GM12878 (cell line): ENCODE data around the gene PAPLN. TPM values are rescaled to one million over a fixed set of nuclear protein-coding genes. Genes with fewer than 3 reads are reported as not detected.

Experiments
- ATAC-seq: fragments of 200-7000 bp; cut with Tn5 transposase; 3 replicates; pipeline ENCODE4 v1.9.1; 2020; ENCODE audit warnings: mild to moderate bottlenecking, moderate library complexity
- BruUV-seq: library from RNA; stranded (reverse); fragments of 400-500 nt; replicated peaks from 2 replicates; lab custom pipeline; 2021; lab: Mats Ljungman, UMichigan
- CTCF ChIA-PET: fragments of 300-600 bp; sonication (Branson Sonifier 250); formaldehyde crosslinking; extraction: SDS; loops from one replicate; lab custom pipeline; 2021; ENCODE audit warnings: inconsistent platforms; lab: Yijun Ruan, JAX
- POLR2A ChIA-PET: fragments of 350-600 bp; formaldehyde crosslinking; extraction: SDS; loops from one replicate; lab custom pipeline; 2021; ENCODE audit warnings: inconsistent platforms; lab: Charles Lee
- RAD21 ChIA-PET: fragments of 300-600 bp; sonication (Branson Sonifier 250); formaldehyde crosslinking; loops from one replicate; lab custom pipeline; 2023; ENCODE audit warnings: antibody characterized with exemption; ENCODE audit not compliant: unreplicated experiment; lab: Charles Lee
- SMC1A ChIA-PET: fragments of 300-600 bp; sonication (Branson Sonifier 250); formaldehyde crosslinking; loops from one replicate; lab custom pipeline; 2023; ENCODE audit not compliant: unreplicated experiment, uncharacterized antibody; lab: Charles Lee
- DNase-seq: peaks from one replicate; pipeline ENCODE4 v3.0.0-alpha.2; 2011; ENCODE audit warnings: low read depth, low spot score
- FAIRE-seq: peaks from 3 replicates; lab custom pipeline; 2011; peaks lifted over from hg19 to GRCh38; lab: Jason Lieb, UNC
- H2AFZ ChIP-seq: 2 replicates; pipeline ENCODE4 v1.6.0; 2011; ENCODE audit warnings: low read depth, low read length, control low read depth; ENCODE audit not compliant: control insufficient read depth
- H3K27ac ChIP-seq: 2 replicates; pipeline ENCODE4 v1.5.1; 2011; ENCODE audit warnings: control low read depth; ENCODE audit not compliant: control insufficient read depth, insufficient read depth
- H3K27me3 ChIP-seq, 2 experiments: replicated peaks in 1 of 2; 2 replicates each; pipeline versions ENCODE4 v1.6.0 to v1.6.1; 2011; ENCODE audit warnings: low read length in 1 of 2; ENCODE audit not compliant: control insufficient read depth in 2 of 2, insufficient read depth in 2 of 2
- H3K36me3 ChIP-seq, 2 experiments: 2 replicates each; pipeline ENCODE4 v1.5.1; 2011; ENCODE audit warnings: low read length in 1 of 2; ENCODE audit not compliant: control insufficient read depth in 2 of 2, insufficient read depth in 2 of 2
- H3K4me1 ChIP-seq: 2 replicates; pipeline ENCODE4 v1.6.1; 2011; ENCODE audit warnings: mild to moderate bottlenecking, low read length, moderate library complexity, mixed read lengths; ENCODE audit not compliant: control insufficient read depth, insufficient read depth
- H3K4me2 ChIP-seq: 2 replicates; pipeline ENCODE4 v1.6.0; 2011; ENCODE audit warnings: control low read depth; ENCODE audit not compliant: control insufficient read depth, insufficient read depth
- H3K4me3 ChIP-seq: fragments of 200-600 bp; sonication (generic); 2 replicates; pipeline ENCODE4 v1.5.1; 2016
- H3K79me2 ChIP-seq: 2 replicates; pipeline ENCODE4 v1.6.0; 2011; ENCODE audit warnings: low read length; ENCODE audit not compliant: control insufficient read depth, insufficient read depth
- H3K9ac ChIP-seq: 2 replicates; pipeline ENCODE4 v1.8.0; 2011; ENCODE audit warnings: low read length, control low read depth, mixed read lengths; ENCODE audit not compliant: control insufficient read depth, insufficient read depth
- H3K9me3 ChIP-seq: replicated peaks from 3 replicates; pipeline ENCODE4 v1.5.1; 2011; ENCODE audit warnings: mild to moderate bottlenecking, low read length; ENCODE audit not compliant: control insufficient read depth, insufficient read depth
- H4K20me1 ChIP-seq: 2 replicates; pipeline ENCODE4 v1.6.0; 2011; ENCODE audit not compliant: control insufficient read depth, insufficient read depth
- ETV6 ChIP-seq, 2 experiments: fragments of 450-650 bp in 1 of 2; IDR thresholded peaks in 1 of 2; conservative IDR thresholded peaks in 1 of 2; 2 replicates each; pipeline ENCODE4 v1.6.1; 2014; ENCODE audit warnings: antibody characterized with exemption in 1 of 2, borderline replicate concordance in 1 of 2, low read depth in 1 of 2, mild to moderate bottlenecking in 1 of 2, moderate library complexity in 1 of 2
- FOXM1 ChIP-seq: IDR thresholded peaks from 2 replicates; pipeline ENCODE4 v1.6.1; 2012; ENCODE audit warnings: low read depth, mild to moderate bottlenecking, inconsistent platforms, low read length, moderate library complexity
- HCFC1 ChIP-seq: fragments of 150-350 bp; IDR thresholded peaks from 2 replicates; pipeline ENCODE4 v1.6.1; 2014; ENCODE audit warnings: low read length
- KAT2A ChIP-seq: conservative IDR thresholded peaks from 2 replicates; pipeline ENCODE4 v1.6.1; 2011; ENCODE audit warnings: low read depth, low read length; ENCODE audit not compliant: control insufficient read depth
- MEF2B ChIP-seq: fragments of 450-650 bp; IDR thresholded peaks from 2 replicates; pipeline ENCODE4 v1.6.1; 2018; ENCODE audit warnings: mild to moderate bottlenecking, moderate library complexity; ENCODE audit not compliant: partially characterized antibody, poor library complexity, severe bottlenecking
- NFYA ChIP-seq: IDR thresholded peaks from 2 replicates; pipeline ENCODE4 v1.6.1; 2011; ENCODE audit warnings: low read depth, mild to moderate bottlenecking, low read length, improper control_type of control experiment, borderline replicate concordance
- PAX8 ChIP-seq: fragments of 450-650 bp; IDR thresholded peaks from 2 replicates; pipeline ENCODE4 v1.6.1; 2017; ENCODE audit warnings: mild to moderate bottlenecking, moderate library complexity
- RB1 ChIP-seq: fragments of 450-650 bp; formaldehyde crosslinking; IDR thresholded peaks from 2 replicates; pipeline ENCODE4 v1.6.1; 2017; ENCODE audit warnings: mild to moderate bottlenecking, borderline replicate concordance
- SMAD1 ChIP-seq: fragments of 450-650 bp; IDR thresholded peaks from 2 replicates; pipeline ENCODE4 v1.6.1; 2018; ENCODE audit warnings: mild to moderate bottlenecking, low read depth; ENCODE audit not compliant: partially characterized antibody
- SREBF1 ChIP-seq: IDR thresholded peaks from 2 replicates; pipeline ENCODE4 v1.6.1; 2012; ENCODE audit warnings: mild to moderate bottlenecking, low read length
- WGBS: methylation state at CpG from one replicate; pipeline ENCODE4 v1.1.6; 2016; ENCODE audit warnings: low lambda C conversion rate; ENCODE audit not compliant: insufficient replicate concordance, insufficient coverage; ENCODE audit errors: missing lambda C conversion rate; 5-methylcytosine and 5-hydroxymethylcytosine counted together
- in situ Hi-C: fragments of 300-500 bp; cut with MboI; formaldehyde crosslinking; loops from 9 replicates; pipeline ENCODE4 v1.14.3; 2018; ENCODE audit warnings: mixed read lengths
- intact Hi-C: fragments of 100-400 bp; cut with micrococcal nuclease; formaldehyde crosslinking; loops from one replicate; pipeline ENCODE4 v1.14.2; 2022; ENCODE audit not compliant: unreplicated experiment
- polyA plus RNA-seq, 11 experiments: library from polyadenylated mRNA; depleted of rRNA in 4 of 11; unstranded in 6 of 11; stranded (reverse) in 5 of 11; fragments of >200 nt; fragmentation: Nextera tagmentation in 4 of 11; fragmentation: Illumina TruSeq in 1 of 11; extraction: Ambion mirVana in 4 of 11; extraction: Trizol in 1 of 11; gene quantifications; 1 replicate in 1 of 11; 2 replicates in 10 of 11; pipeline versions ENCODE4 v1.2.1 to v1.2.3, GENCODE V29; 2011 to 2016; ENCODE audit warnings: inconsistent platforms in 2 of 11, missing spikeins in 2 of 11, low read depth in 1 of 11
- total RNA-seq, 4 experiments: library from RNA; depleted of rRNA in 3 of 4; stranded (reverse); fragments of >200 nt in 3 of 4; fragmentation: Illumina TruSeq in 1 of 4; extraction: Trizol in 1 of 4; gene quantifications; 2 replicates each; pipeline versions ENCODE4 v1.2.1 to v1.2.3, GENCODE V29; 2013 to 2021
- TF ChIP-seq, protein P1 (sequence below): fragments of 450-650 bp; IDR thresholded peaks from 2 replicates; pipeline ENCODE4 v1.6.1; 2017; ENCODE audit warnings: mild to moderate bottlenecking, moderate library complexity

Gene PAPLN
- total and polyA plus RNA-seq, 10 of the 15 experiments (the other 5 are each of a cell fraction or from before 2014, with no cell fraction given): 1.8 to 19.8 (median 7.4) TPM

DNA sequence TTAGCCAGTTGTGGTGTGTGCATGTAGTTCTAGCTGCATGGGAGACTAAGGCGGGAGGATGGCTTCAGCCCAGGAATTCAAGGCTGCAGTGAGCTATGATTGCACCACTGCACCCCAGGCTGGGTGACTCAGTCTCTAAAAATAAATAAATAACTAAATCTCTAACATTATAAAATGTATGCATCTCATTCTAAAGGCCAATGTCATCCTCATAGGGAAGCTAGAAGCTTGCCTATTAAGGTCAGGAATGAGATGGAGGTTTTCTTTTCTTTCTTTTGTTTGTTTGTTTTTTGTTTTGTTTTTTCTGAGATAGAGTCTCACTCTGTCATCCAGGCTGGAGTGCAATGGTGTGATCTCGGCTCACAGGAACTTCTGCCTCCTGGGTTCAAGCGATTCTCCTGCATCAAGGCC, 48.8 kb upstream of the PAPLN start:
- H3K36me3 ChIP-seq: peaks cover 1 to 9% of the 10 kb centered on the region in 2 experiments; a peak in 3 of 4 replicates

More for the DNA sequence above, 48.8 kb upstream of the PAPLN start:
- 100% methylated on average over 3 of the region's 3 CpGs for WGBS
- ChIA-PET SMC1A (no interaction called here), RAD21 (interaction anchor here (0.5 to 0.6 kb wide), 2 partner anchors 106 to 320 kb away, joined by 3 to 4 read pairs; no protein-coding TSS in a partner anchor), POLR2A (no interaction called here), CTCF (no interaction called here)
- Histone ChIP-seq H2AFZ (no peak overlapping the region), H3K9me3 (no peaks in the 10 kb centered on the region), H3K79me2 (no peaks in the 10 kb centered on the region), H3K4me1 (no peaks in the 10 kb centered on the region), H3K9ac (no peak overlapping the region), H3K27me3 (no peaks in the 10 kb centered on the region), H3K4me3 (no peak overlapping the region), H3K4me2 (no peak overlapping the region), H4K20me1 (no peaks in the 10 kb centered on the region), H3K27ac (no peak overlapping the region)
- FAIRE-seq (no peak), DNase-seq (no peak), ATAC-seq (no peak)
- in situ Hi-C loops: no loop called here
- TF ChIP-seq NFYA (no peak), SMAD1 (no peak), FOXM1 (no peak), HCFC1 (no peak), PAX8 (no peak), RB1 (no peak), ETV6 (conservative IDR thresholded peaks at IDR 0.05 in 1 of 2, IDR thresholded peaks at IDR 0.05 in 1 of 2; ENCODE audit: borderline replicate concordance in 1 of 2, low read depth in 1 of 2) (no peak), SREBF1 (no peak), MEF2B (no peak), KAT2A (no peak)
- TF ChIP-seq, protein P1, sequence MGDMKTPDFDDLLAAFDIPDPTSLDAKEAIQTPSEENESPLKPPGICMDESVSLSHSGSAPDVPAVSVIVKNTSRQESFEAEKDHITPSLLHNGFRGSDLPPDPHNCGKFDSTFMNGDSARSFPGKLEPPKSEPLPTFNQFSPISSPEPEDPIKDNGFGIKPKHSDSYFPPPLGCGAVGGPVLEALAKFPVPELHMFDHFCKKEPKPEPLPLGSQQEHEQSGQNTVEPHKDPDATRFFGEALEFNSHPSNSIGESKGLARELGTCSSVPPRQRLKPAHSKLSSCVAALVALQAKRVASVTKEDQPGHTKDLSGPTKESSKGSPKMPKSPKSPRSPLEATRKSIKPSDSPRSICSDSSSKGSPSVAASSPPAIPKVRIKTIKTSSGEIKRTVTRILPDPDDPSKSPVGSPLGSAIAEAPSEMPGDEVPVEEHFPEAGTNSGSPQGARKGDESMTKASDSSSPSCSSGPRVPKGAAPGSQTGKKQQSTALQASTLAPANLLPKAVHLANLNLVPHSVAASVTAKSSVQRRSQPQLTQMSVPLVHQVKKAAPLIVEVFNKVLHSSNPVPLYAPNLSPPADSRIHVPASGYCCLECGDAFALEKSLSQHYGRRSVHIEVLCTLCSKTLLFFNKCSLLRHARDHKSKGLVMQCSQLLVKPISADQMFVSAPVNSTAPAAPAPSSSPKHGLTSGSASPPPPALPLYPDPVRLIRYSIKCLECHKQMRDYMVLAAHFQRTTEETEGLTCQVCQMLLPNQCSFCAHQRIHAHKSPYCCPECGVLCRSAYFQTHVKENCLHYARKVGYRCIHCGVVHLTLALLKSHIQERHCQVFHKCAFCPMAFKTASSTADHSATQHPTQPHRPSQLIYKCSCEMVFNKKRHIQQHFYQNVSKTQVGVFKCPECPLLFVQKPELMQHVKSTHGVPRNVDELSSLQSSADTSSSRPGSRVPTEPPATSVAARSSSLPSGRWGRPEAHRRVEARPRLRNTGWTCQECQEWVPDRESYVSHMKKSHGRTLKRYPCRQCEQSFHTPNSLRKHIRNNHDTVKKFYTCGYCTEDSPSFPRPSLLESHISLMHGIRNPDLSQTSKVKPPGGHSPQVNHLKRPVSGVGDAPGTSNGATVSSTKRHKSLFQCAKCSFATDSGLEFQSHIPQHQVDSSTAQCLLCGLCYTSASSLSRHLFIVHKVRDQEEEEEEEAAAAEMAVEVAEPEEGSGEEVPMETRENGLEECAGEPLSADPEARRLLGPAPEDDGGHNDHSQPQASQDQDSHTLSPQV: no peak
- intact Hi-C loops: no loop called here
- BruUV-seq: no TSS peak
